Occipital lobe (tissue), 3 donors: ENCODE data around the gene NTMT2. TPM values are rescaled to one million over a fixed set of nuclear protein-coding genes. Genes with fewer than 3 reads are reported as not detected.

Experiments used
- DNase-seq: peaks from one replicate; lab custom pipeline; 2025; lab: John Stamatoyannopoulos, UW
- small RNA-seq: library from RNA; depleted of rRNA; stranded (forward); fragments of <200 nt; gene quantifications from one replicate; pipeline ENCODE3, GENCODE V24; 2014
- total RNA-seq: library from RNA; depleted of rRNA; stranded (reverse); fragments of >200 nt; gene quantifications from one replicate; pipeline ENCODE4 v1.2.3, GENCODE V29; 2014

NTMT2 gene
- total RNA-seq, 1 donor from 2014 or later, result not detected

- no peak for DNase-seq
Observed at GRCh38 chr1:170205301-170205700, 59.5 kb downstream of the NTMT2 start.

- DNase-seq, result no peak
Observed at GRCh38 chr1:170209125-170209524, 63.4 kb downstream of the NTMT2 start.

- no peak for DNase-seq
Observed at GRCh38 chr1:170210142-170210541, 64.4 kb downstream of the NTMT2 start.

- no peak for DNase-seq
Observed at GRCh38 chr1:170213596-170213995, 67.8 kb downstream of the NTMT2 start.

- DNase-seq, result no peak
Observed at GRCh38 chr1:170214117-170215032, 68.6 kb downstream of the NTMT2 start.

GRCh38 chr1:170215072-170215885 is 69.5 kb downstream of the NTMT2 start:
- no peak for DNase-seq

GRCh38 chr1:170217517-170218256 is 71.9 kb downstream of the NTMT2 start:
- DNase-seq, result no peak

- no peak for DNase-seq
Observed at GRCh38 chr1:170218257-170218650, 72.5 kb downstream of the NTMT2 start.

Small RNAs within 50 kb of the gene (small RNA-seq; reads per million reads assigned to genes)
- not detected for gene MIR3119-2

Other genes starting within 250 kb of the NTMT2 start
- 271 TPM for gene KIFAP3, start 71.3 kb upstream of the NTMT2 start, total RNA-seq